ENCODE measurements around the gene FAM25A. TPM values are rescaled to one million over a fixed set of nuclear protein-coding genes. Genes with fewer than 3 reads are reported as not detected.
"Not testable (repeated sequence)": the region's sequence is repeated elsewhere in the genome, so short reads cannot be mapped to it uniquely, and the experiment has no call there.

The FAM25A gene
- total RNA-seq, 1 experiment from 2014 or later, result not detected

DNA sequence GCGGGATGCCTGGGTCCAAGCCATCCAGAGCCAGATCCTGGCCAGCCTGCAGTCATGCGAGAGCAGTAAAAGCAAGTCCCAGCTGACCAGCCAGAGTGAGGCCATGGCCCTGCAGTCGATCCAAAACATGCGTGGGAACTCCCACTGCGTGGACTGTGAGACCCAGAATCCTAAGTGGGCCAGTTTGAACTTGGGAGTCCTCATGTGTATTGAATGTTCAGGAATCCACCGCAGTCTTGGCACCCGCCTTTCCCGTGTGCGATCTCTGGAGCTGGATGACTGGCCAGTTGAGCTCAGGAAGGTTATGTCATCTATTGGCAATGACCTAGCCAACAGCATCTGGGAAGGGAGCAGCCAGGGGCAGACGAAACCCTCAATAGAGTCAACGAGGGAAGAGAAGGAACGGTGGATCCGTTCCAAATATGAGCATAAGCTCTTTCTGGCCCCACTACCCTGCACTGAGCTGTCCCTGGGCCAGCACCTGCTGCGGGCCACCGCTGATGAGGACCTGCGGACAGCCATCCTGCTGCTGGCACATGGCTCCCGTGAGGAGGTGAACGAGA, 10.9 kb upstream of the FAM25A start:
- POLR2A ChIA-PET; H3K27ac Mint-ChIP-seq (ENCODE audit: low read depth, unreplicated experiment); H3K4me1 Mint-ChIP-seq (ENCODE audit: insufficient read depth, unreplicated experiment): not testable (repeated sequence)

GRCh38 chr10:87013528-87013927, 6.6 kb upstream of the FAM25A start:
- CTCF ChIA-PET; H3K4me3 Mint-ChIP-seq (ENCODE audit: unreplicated experiment); H3K27me3 Mint-ChIP-seq (ENCODE audit: insufficient read depth, unreplicated experiment): not testable (repeated sequence)

More for the DNA sequence above, 10.9 kb upstream of the FAM25A start:
- H3K9me3 Mint-ChIP-seq (ENCODE audit: unreplicated experiment); BruUV-seq (replicated peaks); intact Hi-C loops (cut with micrococcal nuclease); CTCF ChIA-PET; H3K27me3 Mint-ChIP-seq (ENCODE audit: insufficient read depth, unreplicated experiment); H3K36me3 Mint-ChIP-seq (ENCODE audit: insufficient read depth, unreplicated experiment); H3K4me3 Mint-ChIP-seq (ENCODE audit: unreplicated experiment); DNase-seq (ENCODE audit: unreplicated experiment): not testable (repeated sequence)

DNA sequence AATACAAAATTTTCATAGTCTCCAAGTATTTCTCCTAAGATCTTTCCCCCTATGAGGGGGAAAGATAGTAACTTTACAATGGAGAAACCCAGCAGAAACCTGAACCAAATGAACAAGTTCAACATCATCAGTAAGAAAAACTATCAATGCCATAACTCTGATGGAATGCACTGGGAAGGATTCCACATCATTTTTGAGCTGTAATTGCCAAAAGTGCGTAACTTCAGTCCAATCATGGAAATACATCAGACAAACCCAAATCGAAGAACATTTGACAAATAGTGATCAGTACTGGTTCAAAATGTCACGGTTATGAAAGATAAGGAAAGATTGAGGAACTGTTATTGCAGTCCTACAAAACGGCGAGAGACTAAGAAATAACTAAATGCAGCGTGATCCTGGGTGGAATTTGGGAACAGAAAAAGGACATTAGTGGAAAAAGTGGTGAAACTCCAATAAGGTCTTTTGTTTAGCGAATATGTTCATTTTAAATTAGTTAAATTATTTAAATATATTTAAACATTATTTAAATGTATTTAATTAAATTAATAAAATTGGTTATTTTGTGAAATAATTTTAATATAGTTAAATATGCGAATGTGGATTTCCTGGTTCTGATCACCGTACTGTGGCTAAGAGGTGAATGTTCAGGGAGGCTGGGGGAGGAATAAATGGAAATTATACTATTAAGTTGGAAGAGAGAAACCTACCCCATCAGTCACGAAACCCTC, 4.9 kb upstream of the FAM25A start:
- CTCF ChIA-PET; POLR2A ChIA-PET; H3K27me3 Mint-ChIP-seq (ENCODE audit: insufficient read depth, unreplicated experiment); H3K27ac Mint-ChIP-seq (ENCODE audit: low read depth, unreplicated experiment); H3K4me3 Mint-ChIP-seq (ENCODE audit: unreplicated experiment); BruUV-seq (replicated peaks); H3K4me1 Mint-ChIP-seq (ENCODE audit: insufficient read depth, unreplicated experiment); intact Hi-C loops (cut with micrococcal nuclease); H3K9me3 Mint-ChIP-seq (ENCODE audit: unreplicated experiment); DNase-seq (ENCODE audit: unreplicated experiment): not testable (repeated sequence)
- peaks cover 12% of the 10 kb centered on the region for H3K36me3 Mint-ChIP-seq (ENCODE audit: insufficient read depth, unreplicated experiment)

More at GRCh38 chr10:87013528-87013927, 6.6 kb upstream of the FAM25A start:
- H3K27ac Mint-ChIP-seq (ENCODE audit: low read depth, unreplicated experiment); intact Hi-C loops (cut with micrococcal nuclease); POLR2A ChIA-PET; DNase-seq (ENCODE audit: unreplicated experiment); H3K9me3 Mint-ChIP-seq (ENCODE audit: unreplicated experiment); BruUV-seq (replicated peaks); H3K4me1 Mint-ChIP-seq (ENCODE audit: insufficient read depth, unreplicated experiment): not testable (repeated sequence)
- peaks cover 12% of the 10 kb centered on the region for H3K36me3 Mint-ChIP-seq (ENCODE audit: insufficient read depth, unreplicated experiment)

GRCh38 chr10:87018127-87018526, 2.0 kb upstream of the FAM25A start:
- BruUV-seq (replicated peaks); CTCF ChIA-PET; H3K27ac Mint-ChIP-seq (ENCODE audit: low read depth, unreplicated experiment); H3K4me3 Mint-ChIP-seq (ENCODE audit: unreplicated experiment); H3K4me1 Mint-ChIP-seq (ENCODE audit: insufficient read depth, unreplicated experiment); H3K27me3 Mint-ChIP-seq (ENCODE audit: insufficient read depth, unreplicated experiment); H3K36me3 Mint-ChIP-seq (ENCODE audit: insufficient read depth, unreplicated experiment); intact Hi-C loops (cut with micrococcal nuclease); H3K9me3 Mint-ChIP-seq (ENCODE audit: unreplicated experiment); POLR2A ChIA-PET; DNase-seq (ENCODE audit: unreplicated experiment): not testable (repeated sequence)

DNA sequence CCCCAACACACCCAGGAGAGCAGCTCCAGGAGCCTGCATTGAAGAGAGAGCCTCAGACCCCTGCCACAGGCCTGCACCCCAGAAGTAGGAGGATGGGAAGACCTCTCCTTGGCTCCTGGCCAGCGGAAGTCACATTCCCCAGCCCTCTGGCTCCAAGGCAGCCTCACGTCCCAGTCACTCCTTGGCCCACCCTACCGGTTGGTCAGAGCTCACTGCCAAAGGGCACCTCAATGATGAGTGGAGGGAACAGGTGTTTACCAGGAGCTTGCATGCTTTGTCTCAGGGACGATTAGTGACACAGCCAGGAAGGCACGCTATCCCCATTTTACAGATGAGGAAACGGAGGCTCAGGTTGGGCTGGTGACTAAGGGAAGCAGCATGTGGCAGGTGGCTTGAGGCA, 1.0 kb upstream of the FAM25A start:
- H3K36me3 Mint-ChIP-seq (ENCODE audit: insufficient read depth, unreplicated experiment); BruUV-seq (replicated peaks); H3K4me3 Mint-ChIP-seq (ENCODE audit: unreplicated experiment); CTCF ChIA-PET; H3K4me1 Mint-ChIP-seq (ENCODE audit: insufficient read depth, unreplicated experiment); DNase-seq (ENCODE audit: unreplicated experiment); H3K27me3 Mint-ChIP-seq (ENCODE audit: insufficient read depth, unreplicated experiment); H3K9me3 Mint-ChIP-seq (ENCODE audit: unreplicated experiment); H3K27ac Mint-ChIP-seq (ENCODE audit: low read depth, unreplicated experiment); intact Hi-C loops (cut with micrococcal nuclease); POLR2A ChIA-PET: not testable (repeated sequence)

GRCh38 chr10:87019504-87019903, 590 bp upstream of the FAM25A start:
- H3K27me3 Mint-ChIP-seq (ENCODE audit: insufficient read depth, unreplicated experiment); H3K4me3 Mint-ChIP-seq (ENCODE audit: unreplicated experiment); BruUV-seq (replicated peaks); DNase-seq (ENCODE audit: unreplicated experiment); H3K36me3 Mint-ChIP-seq (ENCODE audit: insufficient read depth, unreplicated experiment); POLR2A ChIA-PET; intact Hi-C loops (cut with micrococcal nuclease); H3K27ac Mint-ChIP-seq (ENCODE audit: low read depth, unreplicated experiment); H3K9me3 Mint-ChIP-seq (ENCODE audit: unreplicated experiment); H3K4me1 Mint-ChIP-seq (ENCODE audit: insufficient read depth, unreplicated experiment); CTCF ChIA-PET: not testable (repeated sequence)

DNA sequence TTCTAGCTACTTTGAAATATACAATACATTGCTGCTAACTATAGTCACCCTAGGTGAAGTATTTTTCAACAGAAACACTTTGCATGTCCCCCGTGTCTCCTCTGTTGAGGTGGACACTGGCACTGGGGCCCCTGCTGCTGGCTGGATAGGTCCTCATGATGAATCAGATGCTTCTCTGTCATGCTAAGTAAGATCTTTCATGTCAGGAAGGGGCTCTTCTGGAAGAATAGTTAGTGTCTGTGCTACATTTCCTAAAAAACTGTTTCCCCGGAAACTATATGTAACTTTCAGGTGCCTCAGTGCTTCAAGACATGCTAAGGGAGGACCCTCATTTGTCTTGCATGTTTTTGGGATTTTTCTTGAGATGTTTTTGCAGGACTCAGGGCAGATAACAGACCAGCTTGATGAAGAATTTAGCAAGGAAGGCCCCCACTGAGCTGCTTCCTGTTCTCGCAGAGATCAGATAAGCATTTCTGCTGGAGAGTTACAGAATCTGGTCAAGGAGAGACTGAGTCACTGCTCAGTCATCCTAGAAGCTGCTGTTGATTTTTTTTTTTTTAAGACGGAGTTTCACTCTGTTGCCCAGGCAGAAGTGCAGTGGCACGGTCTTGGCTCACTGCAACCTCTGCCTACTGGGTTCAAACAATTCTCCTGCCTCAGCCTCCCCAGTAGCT, 5.3 kb downstream of the FAM25A start:
- H3K27me3 Mint-ChIP-seq (ENCODE audit: insufficient read depth, unreplicated experiment); H3K4me1 Mint-ChIP-seq (ENCODE audit: insufficient read depth, unreplicated experiment); H3K36me3 Mint-ChIP-seq (ENCODE audit: insufficient read depth, unreplicated experiment); H3K4me3 Mint-ChIP-seq (ENCODE audit: unreplicated experiment); POLR2A ChIA-PET; H3K9me3 Mint-ChIP-seq (ENCODE audit: unreplicated experiment); BruUV-seq (replicated peaks); intact Hi-C loops (cut with micrococcal nuclease): not testable (repeated sequence)
- DNase-seq (ENCODE audit: unreplicated experiment), result peak; percentile 62
- CTCF ChIA-PET, result interaction anchor here (0.6 kb wide), 1 partner anchor 8 kb away, joined by 3 read pairs; no protein-coding TSS in a partner anchor
- H3K27ac Mint-ChIP-seq (ENCODE audit: low read depth, unreplicated experiment), result peak overlapping the region; percentile 16

DNA sequence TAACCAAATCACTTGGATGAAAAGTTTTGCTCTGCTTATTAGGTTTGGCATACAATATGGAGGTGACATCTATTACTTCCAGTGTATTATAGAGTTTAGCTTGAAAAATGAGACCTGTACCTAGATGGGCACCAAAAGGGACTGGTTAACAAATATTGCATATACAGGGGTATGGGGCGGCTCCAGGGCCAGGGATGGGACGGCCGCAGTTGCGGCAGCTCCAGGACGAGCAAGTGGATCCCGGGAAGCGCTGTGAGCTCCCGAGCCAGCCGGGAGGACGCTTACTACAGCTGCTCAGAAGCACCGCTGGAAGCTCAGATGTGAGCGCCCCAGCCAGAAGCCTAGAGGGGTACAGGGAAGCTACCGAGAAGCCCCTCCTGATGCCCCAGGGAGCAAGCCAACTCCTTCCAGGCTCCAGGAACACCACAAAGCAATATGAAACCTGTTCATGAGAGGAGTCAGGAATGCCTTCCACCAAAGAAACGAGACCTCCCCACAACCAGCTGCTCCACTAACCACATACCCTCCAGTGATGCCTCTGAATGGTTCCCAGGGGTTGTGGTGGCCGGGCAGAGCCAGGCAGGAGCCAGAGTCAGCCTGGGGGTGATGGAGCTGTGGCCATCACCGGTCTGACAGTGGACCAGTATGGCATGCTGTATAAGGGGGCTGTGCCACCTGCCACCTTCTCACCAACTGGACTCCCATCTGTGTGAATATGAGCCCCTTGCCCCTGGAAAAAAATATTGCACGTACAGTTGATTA, 6.8 kb downstream of the FAM25A start:
- H3K4me3 Mint-ChIP-seq (ENCODE audit: unreplicated experiment); H3K27ac Mint-ChIP-seq (ENCODE audit: low read depth, unreplicated experiment); H3K36me3 Mint-ChIP-seq (ENCODE audit: insufficient read depth, unreplicated experiment); H3K4me1 Mint-ChIP-seq (ENCODE audit: insufficient read depth, unreplicated experiment); BruUV-seq (replicated peaks); DNase-seq (ENCODE audit: unreplicated experiment); H3K9me3 Mint-ChIP-seq (ENCODE audit: unreplicated experiment); intact Hi-C loops (cut with micrococcal nuclease); H3K27me3 Mint-ChIP-seq (ENCODE audit: insufficient read depth, unreplicated experiment): not testable (repeated sequence)
- ChIA-PET CTCF (interaction anchor here (0.8 kb wide), 1 partner anchor 506 kb away, joined by 3 read pairs; no protein-coding TSS in a partner anchor), POLR2A (interaction anchor here (0.9 kb wide), 1 partner anchor 8 kb away, joined by 3 read pairs; no protein-coding TSS in a partner anchor)

- DNase-seq (ENCODE audit: unreplicated experiment); H3K4me1 Mint-ChIP-seq (ENCODE audit: insufficient read depth, unreplicated experiment): not testable (repeated sequence)
Measured at GRCh38 chr10:87030419-87030818, 10.3 kb downstream of the FAM25A start.

More at GRCh38 chr10:87030419-87030818, 10.3 kb downstream of the FAM25A start:
- H3K4me3 Mint-ChIP-seq (ENCODE audit: unreplicated experiment); H3K36me3 Mint-ChIP-seq (ENCODE audit: insufficient read depth, unreplicated experiment); H3K9me3 Mint-ChIP-seq (ENCODE audit: unreplicated experiment); POLR2A ChIA-PET; H3K27ac Mint-ChIP-seq (ENCODE audit: low read depth, unreplicated experiment); intact Hi-C loops (cut with micrococcal nuclease); H3K27me3 Mint-ChIP-seq (ENCODE audit: insufficient read depth, unreplicated experiment); BruUV-seq (replicated peaks): not testable (repeated sequence)
- CTCF ChIA-PET, result interaction anchor here (0.6 to 0.7 kb wide), 4 partner anchors 30 to 341 kb away, joined by 3 to 4 read pairs (median 3); no protein-coding TSS in a partner anchor
